Stimulated activated CD4-positive, alpha-beta T cell treated with anti-CD3 and anti-CD28 coated beads, Interleukin-4, amount 100 ng/mL, for 48 hours (primary cell): Measurements from ENCODE around the gene FYCO1.
A peak's percentile ranks its signal among the peaks of the same experiment; 100 is the strongest.
"Not testable (repeated sequence)": the region's sequence is repeated elsewhere in the genome, so short reads cannot be mapped to it uniquely, and the experiment has no call there.

Source experiments
- DNase-seq, 2 donors: peaks; one replicate each; pipeline ENCODE4 v3.0.0-alpha.2; 2020; ENCODE audit warnings: low read depth in 2 of 2

Gene FYCO1

GRCh38 chr3:46010519-46011113, 15.0 kb upstream of the FYCO1 start:
- no peak for DNase-seq

GRCh38 chr3:46008058-46008457, 12.4 kb upstream of the FYCO1 start:
- no peak for DNase-seq

GRCh38 chr3:46007280-46007679, 11.7 kb upstream of the FYCO1 start:
- DNase-seq, result no peak

- DNase-seq, result no peak
Measured at GRCh38 chr3:46006238-46007032, 10.8 kb upstream of the FYCO1 start.

GRCh38 chr3:46003706-46004105, 8.1 kb upstream of the FYCO1 start:
- DNase-seq, result not testable (repeated sequence)

GRCh38 chr3:46001178-46001577, 5.6 kb upstream of the FYCO1 start:
- DNase-seq, result no peak

- DNase-seq, result no peak
Measured at GRCh38 chr3:45997942-45998341, 2.3 kb upstream of the FYCO1 start.

- DNase-seq, result not testable (repeated sequence)
Measured at GRCh38 chr3:45997499-45997898, 1.9 kb upstream of the FYCO1 start.

- DNase-seq, result peak in 1 of 2 donors; percentile 22
Measured at GRCh38 chr3:45994419-45995235, 997 bp downstream of the FYCO1 start.

- no peak for DNase-seq
Measured at GRCh38 chr3:45993421-45994027, 2.1 kb downstream of the FYCO1 start.

- DNase-seq, result no peak
Measured at GRCh38 chr3:45992821-45993221, 2.8 kb downstream of the FYCO1 start.

- DNase-seq, result no peak
Measured at GRCh38 chr3:45992133-45992729, 3.4 kb downstream of the FYCO1 start.

- no peak for DNase-seq
Measured at GRCh38 chr3:45991341-45991740, 4.3 kb downstream of the FYCO1 start.

GRCh38 chr3:45990181-45990580, 5.4 kb downstream of the FYCO1 start:
- DNase-seq, result no peak

- DNase-seq, result no peak
Measured at GRCh38 chr3:45988804-45989203, 6.8 kb downstream of the FYCO1 start.

GRCh38 chr3:45988362-45988761, 7.3 kb downstream of the FYCO1 start:
- no peak for DNase-seq

- no peak for DNase-seq
Measured at GRCh38 chr3:45987368-45988291, 8.0 kb downstream of the FYCO1 start.

- DNase-seq, result no peak
Measured at GRCh38 chr3:45986303-45986982, 9.2 kb downstream of the FYCO1 start.

- DNase-seq, result no peak
Measured at GRCh38 chr3:45985532-45986302, 9.9 kb downstream of the FYCO1 start.
